Measurements from ENCODE around the gene RHOU.

DNA sequence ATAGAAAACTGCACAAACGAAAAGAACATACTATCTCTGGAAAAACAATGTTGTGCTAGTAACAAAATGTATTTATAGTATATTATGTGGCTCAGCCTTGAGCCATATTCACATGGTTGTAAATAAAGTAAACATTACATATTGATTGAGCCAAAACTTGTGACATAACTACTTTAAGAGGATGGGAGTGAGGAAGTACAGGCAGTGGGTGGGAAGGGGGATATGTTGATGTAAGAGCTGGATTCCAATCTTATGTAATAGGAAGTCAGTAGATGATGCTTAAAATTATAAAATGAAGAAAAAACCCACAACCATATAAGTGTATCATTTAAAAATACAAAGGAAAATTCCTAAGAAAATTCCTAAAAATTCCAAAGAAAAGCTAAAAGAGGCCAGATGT is 42.7 kb downstream of the RHOU start:
- no peak for TF ChIP-seq NR2C2 (IDR thresholded peaks at IDR 0.05; ENCODE audit: borderline replicate concordance, control insufficient read depth, insufficient read length, low read depth)
- TF ChIP-seq MEF2A (IDR thresholded peaks at IDR 0.05; ENCODE audit: insufficient read depth, low read depth, low read length), result no peak
- TF ChIP-seq SRF (IDR thresholded peaks at IDR 0.05; ENCODE audit: low read depth in 2 of 2, low read length in 2 of 2), result no peak
- TF ChIP-seq ETV6 (conservative IDR thresholded peaks at IDR 0.05 in 1 of 2, IDR thresholded peaks at IDR 0.05 in 1 of 2; ENCODE audit: borderline replicate concordance in 1 of 2, low read depth in 1 of 2), result no peak
- TF ChIP-seq TARDBP (IDR thresholded peaks at IDR 0.05; ENCODE audit: borderline replicate concordance), result no peak
- no peak for TF ChIP-seq EP300 (IDR thresholded peaks at IDR 0.05; ENCODE audit: borderline replicate concordance in 1 of 2, control insufficient read depth in 1 of 2, low read depth in 2 of 2, low read length in 2 of 2)
- TF ChIP-seq, protein P1, sequence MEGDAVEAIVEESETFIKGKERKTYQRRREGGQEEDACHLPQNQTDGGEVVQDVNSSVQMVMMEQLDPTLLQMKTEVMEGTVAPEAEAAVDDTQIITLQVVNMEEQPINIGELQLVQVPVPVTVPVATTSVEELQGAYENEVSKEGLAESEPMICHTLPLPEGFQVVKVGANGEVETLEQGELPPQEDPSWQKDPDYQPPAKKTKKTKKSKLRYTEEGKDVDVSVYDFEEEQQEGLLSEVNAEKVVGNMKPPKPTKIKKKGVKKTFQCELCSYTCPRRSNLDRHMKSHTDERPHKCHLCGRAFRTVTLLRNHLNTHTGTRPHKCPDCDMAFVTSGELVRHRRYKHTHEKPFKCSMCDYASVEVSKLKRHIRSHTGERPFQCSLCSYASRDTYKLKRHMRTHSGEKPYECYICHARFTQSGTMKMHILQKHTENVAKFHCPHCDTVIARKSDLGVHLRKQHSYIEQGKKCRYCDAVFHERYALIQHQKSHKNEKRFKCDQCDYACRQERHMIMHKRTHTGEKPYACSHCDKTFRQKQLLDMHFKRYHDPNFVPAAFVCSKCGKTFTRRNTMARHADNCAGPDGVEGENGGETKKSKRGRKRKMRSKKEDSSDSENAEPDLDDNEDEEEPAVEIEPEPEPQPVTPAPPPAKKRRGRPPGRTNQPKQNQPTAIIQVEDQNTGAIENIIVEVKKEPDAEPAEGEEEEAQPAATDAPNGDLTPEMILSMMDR (IDR thresholded peaks at IDR 0.05 in 2 of 3, conservative IDR thresholded peaks at IDR 0.05 in 1 of 3; ENCODE audit: control insufficient read depth in 2 of 3, extremely low read depth in 1 of 3, insufficient read depth in 1 of 3, low read depth in 3 of 3, low read length in 3 of 3), result no peak
- TF ChIP-seq CHD1 (IDR thresholded peaks at IDR 0.05; ENCODE audit: low read depth, low read length), result no peak
- TF ChIP-seq, protein P2, sequence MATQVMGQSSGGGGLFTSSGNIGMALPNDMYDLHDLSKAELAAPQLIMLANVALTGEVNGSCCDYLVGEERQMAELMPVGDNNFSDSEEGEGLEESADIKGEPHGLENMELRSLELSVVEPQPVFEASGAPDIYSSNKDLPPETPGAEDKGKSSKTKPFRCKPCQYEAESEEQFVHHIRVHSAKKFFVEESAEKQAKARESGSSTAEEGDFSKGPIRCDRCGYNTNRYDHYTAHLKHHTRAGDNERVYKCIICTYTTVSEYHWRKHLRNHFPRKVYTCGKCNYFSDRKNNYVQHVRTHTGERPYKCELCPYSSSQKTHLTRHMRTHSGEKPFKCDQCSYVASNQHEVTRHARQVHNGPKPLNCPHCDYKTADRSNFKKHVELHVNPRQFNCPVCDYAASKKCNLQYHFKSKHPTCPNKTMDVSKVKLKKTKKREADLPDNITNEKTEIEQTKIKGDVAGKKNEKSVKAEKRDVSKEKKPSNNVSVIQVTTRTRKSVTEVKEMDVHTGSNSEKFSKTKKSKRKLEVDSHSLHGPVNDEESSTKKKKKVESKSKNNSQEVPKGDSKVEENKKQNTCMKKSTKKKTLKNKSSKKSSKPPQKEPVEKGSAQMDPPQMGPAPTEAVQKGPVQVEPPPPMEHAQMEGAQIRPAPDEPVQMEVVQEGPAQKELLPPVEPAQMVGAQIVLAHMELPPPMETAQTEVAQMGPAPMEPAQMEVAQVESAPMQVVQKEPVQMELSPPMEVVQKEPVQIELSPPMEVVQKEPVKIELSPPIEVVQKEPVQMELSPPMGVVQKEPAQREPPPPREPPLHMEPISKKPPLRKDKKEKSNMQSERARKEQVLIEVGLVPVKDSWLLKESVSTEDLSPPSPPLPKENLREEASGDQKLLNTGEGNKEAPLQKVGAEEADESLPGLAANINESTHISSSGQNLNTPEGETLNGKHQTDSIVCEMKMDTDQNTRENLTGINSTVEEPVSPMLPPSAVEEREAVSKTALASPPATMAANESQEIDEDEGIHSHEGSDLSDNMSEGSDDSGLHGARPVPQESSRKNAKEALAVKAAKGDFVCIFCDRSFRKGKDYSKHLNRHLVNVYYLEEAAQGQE (IDR thresholded peaks at IDR 0.05; ENCODE audit: low read depth, low read length), result no peak
- TF ChIP-seq, protein P3, sequence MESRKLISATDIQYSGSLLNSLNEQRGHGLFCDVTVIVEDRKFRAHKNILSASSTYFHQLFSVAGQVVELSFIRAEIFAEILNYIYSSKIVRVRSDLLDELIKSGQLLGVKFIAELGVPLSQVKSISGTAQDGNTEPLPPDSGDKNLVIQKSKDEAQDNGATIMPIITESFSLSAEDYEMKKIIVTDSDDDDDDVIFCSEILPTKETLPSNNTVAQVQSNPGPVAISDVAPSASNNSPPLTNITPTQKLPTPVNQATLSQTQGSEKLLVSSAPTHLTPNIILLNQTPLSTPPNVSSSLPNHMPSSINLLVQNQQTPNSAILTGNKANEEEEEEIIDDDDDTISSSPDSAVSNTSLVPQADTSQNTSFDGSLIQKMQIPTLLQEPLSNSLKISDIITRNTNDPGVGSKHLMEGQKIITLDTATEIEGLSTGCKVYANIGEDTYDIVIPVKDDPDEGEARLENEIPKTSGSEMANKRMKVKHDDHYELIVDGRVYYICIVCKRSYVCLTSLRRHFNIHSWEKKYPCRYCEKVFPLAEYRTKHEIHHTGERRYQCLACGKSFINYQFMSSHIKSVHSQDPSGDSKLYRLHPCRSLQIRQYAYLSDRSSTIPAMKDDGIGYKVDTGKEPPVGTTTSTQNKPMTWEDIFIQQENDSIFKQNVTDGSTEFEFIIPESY (IDR thresholded peaks at IDR 0.05), result no peak
- no peak for TF ChIP-seq FOXM1 (IDR thresholded peaks at IDR 0.05; ENCODE audit: low read depth, low read length)
- TF ChIP-seq KDM1A (IDR thresholded peaks at IDR 0.05; ENCODE audit: borderline replicate concordance), result no peak
- no peak for TF ChIP-seq POLR2A (IDR thresholded peaks at IDR 0.05; ENCODE audit: low read depth, low read length)

Data from GM12878 (cell line).